Endothelial cell of umbilical vein (primary cell): ENCODE measurements around the gene CECR2. TPM values are rescaled to one million over a fixed set of nuclear protein-coding genes. Genes with fewer than 3 reads are reported as not detected.
"Not testable (repeated sequence)": the region's sequence is repeated elsewhere in the genome, so short reads cannot be mapped to it uniquely, and the experiment has no call there.

Experiments
- BruUV-seq: library from RNA; stranded (reverse); fragments of 400-500 nt; replicated peaks from 2 replicates; lab custom pipeline; 2021; lab: Mats Ljungman, UMichigan
- CTCF ChIA-PET: fragments of 300-600, 350-600 bp; sonication (Branson Sonifier 250); formaldehyde crosslinking; loops from one replicate; lab custom pipeline; 2021; ENCODE audit warnings: antibody characterized with exemption, inconsistent platforms; lab: Charles Lee
- POLR2A ChIA-PET: fragments of 300-600, 350-600 bp; sonication (Branson Sonifier 250); formaldehyde crosslinking; loops from one replicate; lab custom pipeline; 2021; ENCODE audit warnings: antibody characterized with exemption, inconsistent platforms; lab: Charles Lee
- DNase-seq: peaks from one replicate; pipeline ENCODE4 v3.0.0-alpha.2; 2011; ENCODE audit warnings: low read depth, low spot score
- FAIRE-seq: peaks from 2 replicates; lab custom pipeline; 2011; peaks lifted over from hg19 to GRCh38; lab: Jason Lieb, UNC
- H2AFZ ChIP-seq: 2 replicates; pipeline ENCODE4 v1.6.0; 2012; ENCODE audit warnings: low read depth, low read length, control low read depth, inconsistent platforms
- H3K27ac ChIP-seq: 2 replicates; pipeline ENCODE4 v1.5.1; 2011; ENCODE audit warnings: low read depth, mild to moderate bottlenecking, control low read depth, low read length, moderate library complexity; ENCODE audit not compliant: insufficient read depth
- H3K27me3 ChIP-seq, 2 experiments: 2 replicates each; pipeline versions ENCODE4 v1.6.0 to v1.6.1; 2011; ENCODE audit warnings: low read length in 2 of 2, mixed read lengths in 1 of 2; ENCODE audit not compliant: control insufficient read depth in 2 of 2, insufficient read depth in 2 of 2
- H3K36me3 ChIP-seq, 2 experiments: 2 replicates in 1 of 2; 3 replicates in 1 of 2; pipeline ENCODE4 v1.5.1; 2011; ENCODE audit warnings: low read length in 2 of 2, mild to moderate bottlenecking in 1 of 2, moderate library complexity in 1 of 2; ENCODE audit not compliant: control insufficient read depth in 2 of 2, insufficient read depth in 2 of 2; ENCODE audit errors: extremely low read depth in 1 of 2
- H3K4me1 ChIP-seq: 3 replicates; pipeline ENCODE4 v1.5.1; 2011; ENCODE audit warnings: mild to moderate bottlenecking, low read length; ENCODE audit not compliant: control insufficient read depth, insufficient read depth; ENCODE audit errors: extremely low read depth
- H3K4me2 ChIP-seq: 2 replicates; pipeline ENCODE4 v1.6.1; 2011; ENCODE audit warnings: low read length, control low read depth, mixed read lengths; ENCODE audit not compliant: insufficient read depth
- H3K4me3 ChIP-seq, 3 experiments: fragments of 200-600 bp in 1 of 3; sonication (generic), shearing (Covaris generic) in 1 of 3; replicated peaks in 1 of 3; 2 replicates each; pipeline ENCODE4 v1.5.1; 2011 to 2016; ENCODE audit warnings: control low read depth in 3 of 3, low read length in 3 of 3, mild to moderate bottlenecking in 2 of 3, inconsistent platforms in 1 of 3, low read depth in 1 of 3, moderate library complexity in 1 of 3; ENCODE audit not compliant: insufficient read depth in 1 of 3
- H3K79me2 ChIP-seq: 2 replicates; pipeline ENCODE4 v1.6.0; 2012; ENCODE audit warnings: low read length, inconsistent platforms; ENCODE audit not compliant: control insufficient read depth, insufficient read depth
- H3K9ac ChIP-seq: replicated peaks from 2 replicates; pipeline ENCODE3; 2011; ENCODE audit warnings: low read length, control low read depth; ENCODE audit not compliant: insufficient read depth; ENCODE audit errors: extremely low read depth
- H3K9me1 ChIP-seq: replicated peaks from 3 replicates; pipeline ENCODE4 v1.6.0; 2011; ENCODE audit warnings: mild to moderate bottlenecking, low read length; ENCODE audit not compliant: control insufficient read depth, insufficient read depth; ENCODE audit errors: extremely low read depth
- H3K9me3 ChIP-seq: replicated peaks from 2 replicates; pipeline ENCODE4 v1.5.1; 2012; ENCODE audit warnings: low read length, inconsistent platforms; ENCODE audit not compliant: control insufficient read depth, insufficient read depth
- H4K20me1 ChIP-seq: replicated peaks from 2 replicates; pipeline ENCODE3; 2011; ENCODE audit warnings: mild to moderate bottlenecking, low read length; ENCODE audit not compliant: control insufficient read depth, insufficient read depth; ENCODE audit errors: extremely low read depth
- CTCF ChIP-seq, 2 donors: IDR thresholded peaks; 1 replicate in 1 of 2; 2 replicates in 1 of 2; pipeline ENCODE4 v1.5.1; 2011; ENCODE audit warnings: low read length in 2 of 2, mild to moderate bottlenecking in 2 of 2, moderate library complexity in 2 of 2, control low read depth in 1 of 2, inconsistent platforms in 1 of 2, low read depth in 1 of 2; ENCODE audit not compliant: insufficient read depth in 1 of 2; ENCODE audit errors: extremely low read depth in 1 of 2
- EZH2 ChIP-seq: IDR thresholded peaks from 2 replicates; pipeline ENCODE4 v1.6.1; 2012; ENCODE audit warnings: borderline replicate concordance, low read depth, mild to moderate bottlenecking, moderate library complexity, low read length, inconsistent platforms; ENCODE audit not compliant: severe bottlenecking
- FOS ChIP-seq: IDR thresholded peaks from 2 replicates; pipeline ENCODE4 v1.6.1; 2011; ENCODE audit warnings: mild to moderate bottlenecking, low read length, moderate library complexity, borderline replicate concordance; ENCODE audit not compliant: insufficient read depth
- GATA2 ChIP-seq: IDR thresholded peaks from 2 replicates; pipeline ENCODE4 v1.7.0; 2011; ENCODE audit warnings: low read depth, mild to moderate bottlenecking, moderate library complexity, mixed read lengths, low read length; ENCODE audit not compliant: insufficient read length, insufficient read depth
- JUN ChIP-seq: IDR thresholded peaks from 2 replicates; pipeline ENCODE4 v1.6.1; 2011; ENCODE audit warnings: borderline replicate concordance, low read depth; ENCODE audit not compliant: insufficient read length, insufficient read depth
- MAX ChIP-seq: IDR thresholded peaks from 2 replicates; pipeline ENCODE4 v1.6.1; 2011; ENCODE audit not compliant: insufficient read depth, insufficient read length
- MYC ChIP-seq: IDR thresholded peaks from one replicate; pipeline ENCODE4 v1.6.1; 2011; ENCODE audit warnings: mild to moderate bottlenecking, low read depth, low read length
- POLR2A ChIP-seq: IDR thresholded peaks from 2 replicates; pipeline ENCODE4 v1.6.1; 2012; ENCODE audit warnings: low read depth, mild to moderate bottlenecking, control low read depth, low read length
- POLR2AphosphoS5 ChIP-seq: IDR thresholded peaks from 2 replicates; pipeline ENCODE4 v1.6.1; 2012; ENCODE audit warnings: low read depth, mild to moderate bottlenecking, control low read depth, low read length, moderate library complexity; ENCODE audit not compliant: insufficient read depth
- dilution Hi-C: fragments of 300-500 bp; cut with MboI; formaldehyde crosslinking; loops from one replicate; pipeline ENCODE4 v1.15.0; 2019; ENCODE audit warnings: low sequenced_read_pairs; ENCODE audit not compliant: extremely low pct_ligation_motif_present
- intact Hi-C: fragments of 100-400 bp; cut with micrococcal nuclease; formaldehyde crosslinking; loops from one replicate; pipeline ENCODE4 v1.10.0; 2022
- polyA plus RNA-seq, 4 experiments: library from polyadenylated mRNA; depleted of rRNA in 3 of 4; stranded (reverse) in 3 of 4; unstranded in 1 of 4; fragments of >200 nt; gene quantifications; 2 replicates each; pipeline versions ENCODE4 v1.2.1 to v1.2.3, GENCODE V29; 2011 to 2012; ENCODE audit warnings: missing spikeins in 1 of 4
- total RNA-seq: library from RNA; stranded (reverse); gene quantifications from 2 replicates; pipeline ENCODE4 v1.2.3, GENCODE V29; 2021

The CECR2 gene
- total and polyA plus RNA-seq, 2 donors (not counting 3 experiments of a cell fraction or from before 2014, with no cell fraction given): 0.01 TPM; not detected in 1

- H3K4me3 ChIP-seq: no peak overlapping the region
- no peaks in the 10 kb centered on the region for H4K20me1 ChIP-seq
- no peaks in the 10 kb centered on the region for H3K36me3 ChIP-seq
- dilution Hi-C loops (no loop called here), intact Hi-C loops (no loop called here)
- H3K9ac ChIP-seq: no peak overlapping the region
- H3K27ac ChIP-seq: no peak overlapping the region
- POLR2A ChIA-PET: no interaction called here
- no peaks in the 10 kb centered on the region for H3K79me2 ChIP-seq
- BruUV-seq: no TSS peak
- H3K27me3 ChIP-seq: no peaks in the 10 kb centered on the region
- no peak for TF ChIP-seq MAX
- no peak for TF ChIP-seq MYC
- TF ChIP-seq CTCF (IDR thresholded peaks at IDR 0.05; ENCODE audit: extremely low read depth in 1 of 2, insufficient read depth in 1 of 2, low read depth in 1 of 2, low read length in 2 of 2): no peak
- TF ChIP-seq FOS: no peak
- TF ChIP-seq POLR2AphosphoS5: no peak
- no peak for TF ChIP-seq JUN
- TF ChIP-seq GATA2: no peak
- no peak for TF ChIP-seq EZH2
- TF ChIP-seq POLR2A: no peak
- no peak overlapping the region for H2AFZ ChIP-seq
- FAIRE-seq (no peak), DNase-seq (no peak)
- no peaks in the 10 kb centered on the region for H3K4me1 ChIP-seq
- H3K9me1 ChIP-seq: no peaks in the 10 kb centered on the region
- H3K9me3 ChIP-seq: no peaks in the 10 kb centered on the region
- CTCF ChIA-PET: no interaction called here
- no peak overlapping the region for H3K4me2 ChIP-seq
Measured at GRCh38 chr22:17423616-17424015, 54.4 kb downstream of the CECR2 start.

GRCh38 chr22:17427528-17427927, 58.3 kb downstream of the CECR2 start:
- FAIRE-seq, H3K9ac ChIP-seq, BruUV-seq, H3K79me2 ChIP-seq, H3K9me1 ChIP-seq, DNase-seq, H2AFZ ChIP-seq, H3K4me3 ChIP-seq, H3K4me1 ChIP-seq, H3K4me2 ChIP-seq, H4K20me1 ChIP-seq, H3K9me3 ChIP-seq, H3K36me3 ChIP-seq, CTCF ChIA-PET, H3K27me3 ChIP-seq, dilution Hi-C loops, intact Hi-C loops, H3K27ac ChIP-seq, POLR2A ChIA-PET: not testable (repeated sequence)
